ENCODE data around the gene DNMT3A.

Gene DNMT3A

DNA sequence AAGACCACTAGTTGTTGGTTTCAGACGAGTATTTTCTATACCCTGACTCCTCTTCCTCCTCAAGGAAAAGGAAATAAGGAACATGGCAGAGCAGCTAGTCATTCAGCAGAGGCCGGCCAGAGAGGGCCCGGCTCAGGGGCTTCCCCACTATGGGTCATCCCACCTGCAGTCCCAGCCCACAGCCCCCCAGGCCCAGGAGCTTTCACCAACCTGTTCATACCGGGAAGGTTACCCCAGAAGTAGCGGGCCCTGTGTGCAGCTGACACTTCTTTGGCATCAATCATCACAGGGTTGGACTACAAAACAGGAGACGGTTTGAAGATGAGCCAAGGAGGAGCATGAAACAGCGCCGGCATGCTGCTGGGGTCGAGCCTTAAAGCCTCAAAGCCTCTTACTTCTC, 102.8 kb downstream of the DNMT3A start:
- TF ChIP-seq ZFX (IDR thresholded peaks at IDR 0.05) (no peak), CTCF (conservative IDR thresholded peaks at IDR 0.05) (no peak)
- H3K27ac ChIP-seq: no peak overlapping the region

GRCh38 chr2:25237764-25238163, 104.0 kb downstream of the DNMT3A start:
- H3K27ac ChIP-seq: no peak overlapping the region
- TF ChIP-seq ZFX (IDR thresholded peaks at IDR 0.05) (no peak), CTCF (conservative IDR thresholded peaks at IDR 0.05) (no peak)

DNA sequence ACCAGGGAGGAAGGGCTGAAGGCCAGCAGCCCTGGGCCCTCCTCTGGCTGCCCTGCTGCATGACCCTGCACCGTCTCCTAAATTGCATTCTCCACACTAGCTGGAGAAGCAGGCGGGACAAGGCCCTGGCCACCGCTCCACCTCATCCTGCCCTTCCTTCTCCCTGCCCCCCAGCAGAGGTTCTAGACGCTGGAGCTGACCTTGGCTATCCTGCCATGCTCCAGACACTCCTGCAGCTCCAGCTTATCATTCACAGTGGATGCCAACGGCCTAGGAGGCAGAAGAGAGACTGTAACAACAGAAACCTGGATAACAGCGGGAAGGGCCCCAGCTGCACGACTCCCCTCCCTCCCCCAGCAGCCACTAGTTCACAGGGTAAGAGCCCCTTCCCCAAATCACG, 105.0 kb downstream of the DNMT3A start:
- TF ChIP-seq CTCF (conservative IDR thresholded peaks at IDR 0.05) (no peak), ZFX (IDR thresholded peaks at IDR 0.05) (no peak)
- no peak overlapping the region for H3K27ac ChIP-seq

- no peak overlapping the region for H3K27ac ChIP-seq
Measured at GRCh38 chr2:25234738-25235137, 107.0 kb downstream of the DNMT3A start.

GRCh38 chr2:25233916-25234605, 107.7 kb downstream of the DNMT3A start:
- TF ChIP-seq ZFX (IDR thresholded peaks at IDR 0.05) (no peak), CTCF (conservative IDR thresholded peaks at IDR 0.05) (no peak)
- H3K27ac ChIP-seq: no peak overlapping the region

More at GRCh38 chr2:25234738-25235137, 107.0 kb downstream of the DNMT3A start:
- TF ChIP-seq ZFX (IDR thresholded peaks at IDR 0.05) (no peak), CTCF (conservative IDR thresholded peaks at IDR 0.05) (no peak)

- no peak overlapping the region for H3K27ac ChIP-seq
- TF ChIP-seq ZFX (IDR thresholded peaks at IDR 0.05) (no peak), CTCF (conservative IDR thresholded peaks at IDR 0.05) (no peak)
Measured at GRCh38 chr2:25232248-25232825, 109.4 kb downstream of the DNMT3A start.

GRCh38 chr2:25230948-25231311, 110.8 kb downstream of the DNMT3A start:
- no peak for TF ChIP-seq ZFX (IDR thresholded peaks at IDR 0.05)
- no peak for TF ChIP-seq CTCF (conservative IDR thresholded peaks at IDR 0.05)

More at GRCh38 chr2:25230948-25231311, 110.8 kb downstream of the DNMT3A start:
- no peak overlapping the region for H3K27ac ChIP-seq

Data from C4-2B (cell line).